Activated T-cell treated with anti-CD3 and anti-CD28 coated beads, Interleukin-2, amount 50 U/mL, for 24 hours (primary cell): ENCODE results near the gene DXO.
A peak's percentile ranks its signal among the peaks of the same experiment; 100 is the strongest.
"Not testable (repeated sequence)": the region's sequence is repeated elsewhere in the genome, so short reads cannot be mapped to it uniquely, and the experiment has no call there.

Experiments
- DNase-seq: peaks from one replicate; pipeline ENCODE4 v3.0.0-alpha.2; 2020
- H3K27ac Mint-ChIP-seq: 2 replicates; pipeline ENCODE4 v1.8.0; 2020; ENCODE audit warnings: mild to moderate bottlenecking, mixed read lengths
- H3K27me3 Mint-ChIP-seq: 2 replicates; pipeline ENCODE4 v1.8.0; 2020; ENCODE audit warnings: mixed read lengths
- H3K36me3 Mint-ChIP-seq: 2 replicates; pipeline ENCODE4 v1.8.0; 2020; ENCODE audit warnings: low read depth, mixed read lengths
- H3K4me1 Mint-ChIP-seq: 2 replicates; pipeline ENCODE4 v1.8.0; 2020; ENCODE audit warnings: low read depth, mixed read lengths
- H3K4me3 Mint-ChIP-seq: 2 replicates; pipeline ENCODE4 v1.8.0; 2020; ENCODE audit warnings: mild to moderate bottlenecking, moderate library complexity, mixed read lengths
- H3K9me3 Mint-ChIP-seq: 2 replicates; pipeline ENCODE4 v1.8.0; 2020; ENCODE audit warnings: mixed read lengths

The DXO gene

DNA sequence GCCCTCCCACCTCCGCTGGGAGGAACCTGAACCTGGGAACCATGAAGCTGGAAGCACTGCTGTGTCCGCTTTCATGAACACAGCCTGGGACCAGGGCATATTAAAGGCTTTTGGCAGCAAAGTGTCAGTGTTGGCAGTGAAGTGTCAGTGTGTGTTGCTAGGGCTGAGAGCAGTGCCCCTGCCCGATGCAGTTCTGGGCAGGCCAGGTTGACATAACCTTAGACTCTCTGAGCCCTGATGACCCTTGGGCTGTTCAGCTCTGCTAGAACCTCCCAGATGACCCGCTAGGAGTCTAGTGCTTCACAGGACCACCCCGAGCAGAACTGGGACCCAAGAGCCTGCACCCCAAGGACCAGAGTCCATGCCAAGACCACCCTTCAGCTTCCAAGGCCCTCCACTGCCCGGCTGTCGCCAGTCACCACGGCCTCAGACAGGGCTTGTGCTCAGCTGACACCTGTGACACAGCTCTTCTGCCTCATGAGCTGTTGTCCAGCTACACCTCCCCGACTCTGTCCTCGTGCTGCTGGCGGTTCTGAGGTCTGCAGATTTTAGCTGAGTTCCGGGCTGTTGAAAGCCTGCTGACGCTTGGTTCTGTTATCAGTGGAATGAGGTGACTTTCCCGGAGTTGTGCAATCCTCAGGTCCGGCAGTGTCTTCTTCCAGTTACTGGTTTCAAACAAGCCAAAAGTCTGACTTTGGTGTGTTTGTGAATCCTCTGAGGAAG, 30.8 kb upstream of the DXO start:
- H3K4me1 Mint-ChIP-seq, DNase-seq, H3K4me3 Mint-ChIP-seq, H3K27me3 Mint-ChIP-seq, H3K27ac Mint-ChIP-seq, H3K36me3 Mint-ChIP-seq, H3K9me3 Mint-ChIP-seq: not testable (repeated sequence)

DNA sequence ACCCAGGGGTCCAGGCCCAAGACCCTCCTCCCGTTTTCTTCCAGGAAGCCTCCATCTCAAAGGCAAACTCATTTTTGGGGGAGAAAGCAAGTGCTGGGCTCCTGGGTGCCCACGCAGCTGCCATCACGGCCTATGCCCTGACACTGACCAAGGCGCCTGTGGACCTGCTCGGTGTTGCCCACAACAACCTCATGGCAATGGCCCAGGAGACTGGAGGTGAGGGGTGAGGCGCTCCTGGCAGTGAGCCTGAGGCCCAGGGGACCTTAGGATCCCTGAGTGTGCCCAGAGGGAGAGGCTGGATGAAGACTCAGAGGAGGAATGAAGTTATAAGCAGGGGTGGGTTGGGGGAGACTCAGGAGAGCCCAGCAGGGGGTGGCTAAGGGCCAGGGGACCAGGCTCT, 24.4 kb upstream of the DXO start:
- H3K4me3 Mint-ChIP-seq, H3K4me1 Mint-ChIP-seq, H3K36me3 Mint-ChIP-seq, H3K27me3 Mint-ChIP-seq, H3K27ac Mint-ChIP-seq, H3K9me3 Mint-ChIP-seq, DNase-seq: not testable (repeated sequence)

DNA sequence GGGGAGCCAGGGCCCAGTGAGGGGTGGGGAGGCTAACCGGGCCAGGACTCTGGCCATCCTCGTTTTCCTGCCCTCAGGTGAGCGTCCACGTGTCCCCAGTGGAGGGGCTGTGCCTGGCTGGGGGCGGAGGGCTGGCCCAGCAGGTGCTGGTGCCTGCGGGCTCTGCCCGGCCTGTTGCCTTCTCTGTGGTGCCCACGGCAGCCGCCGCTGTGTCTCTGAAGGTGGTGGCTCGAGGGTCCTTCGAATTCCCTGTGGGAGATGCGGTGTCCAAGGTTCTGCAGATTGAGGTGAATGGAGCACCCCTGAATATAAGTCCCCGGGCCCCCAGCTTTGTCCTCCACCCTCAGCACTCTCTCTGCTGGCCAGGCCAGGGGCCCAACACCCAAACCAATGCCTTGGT, 22.5 kb upstream of the DXO start:
- not testable (repeated sequence) for H3K27ac Mint-ChIP-seq, H3K4me1 Mint-ChIP-seq, H3K4me3 Mint-ChIP-seq, H3K36me3 Mint-ChIP-seq, H3K9me3 Mint-ChIP-seq, DNase-seq, H3K27me3 Mint-ChIP-seq

DNA sequence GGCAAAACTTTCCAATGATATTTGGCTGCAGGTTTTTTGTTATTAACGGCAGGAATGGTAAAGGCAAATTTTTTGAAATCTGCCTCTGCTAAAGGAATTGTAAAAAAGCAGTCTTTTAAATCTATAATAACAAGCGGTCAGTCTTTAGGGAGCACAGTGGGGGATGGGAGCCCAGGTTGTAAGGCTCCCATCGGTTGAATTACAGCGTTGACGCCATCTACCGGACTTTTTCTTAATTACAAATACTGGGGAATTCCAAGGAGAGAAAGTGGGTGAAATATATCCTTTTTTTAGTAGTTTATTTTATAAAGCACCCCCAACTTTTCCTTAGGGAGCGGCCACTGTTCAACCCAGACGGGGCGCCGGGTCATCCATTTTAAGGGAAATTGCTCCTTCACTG, 17.4 kb upstream of the DXO start:
- not testable (repeated sequence) for H3K27ac Mint-ChIP-seq, H3K4me1 Mint-ChIP-seq, H3K36me3 Mint-ChIP-seq, H3K27me3 Mint-ChIP-seq, H3K9me3 Mint-ChIP-seq, DNase-seq, H3K4me3 Mint-ChIP-seq

DNA sequence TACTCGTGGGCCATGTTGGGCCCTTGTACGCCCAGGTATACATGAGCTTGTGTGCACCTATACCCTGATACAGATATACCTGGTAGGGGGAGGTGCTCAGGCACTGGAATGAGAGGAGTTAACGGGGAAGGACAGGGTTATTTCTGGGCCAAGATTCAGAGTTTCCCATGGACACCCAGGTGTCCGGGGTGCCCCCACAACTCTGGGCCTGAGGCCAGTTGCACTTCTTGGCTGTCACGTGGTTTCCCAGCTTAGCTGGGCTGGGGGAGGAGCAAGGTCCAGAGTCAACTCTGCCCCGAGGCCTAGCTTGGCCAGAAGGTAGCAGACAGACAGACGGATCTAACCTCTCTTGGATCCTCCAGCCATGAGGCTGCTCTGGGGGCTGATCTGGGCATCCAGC, 9.8 kb upstream of the DXO start, which contains the start of gene C4A:
Gene C4A, plus strand, starts transcription at position 314 of the 400 bp plus-strand sequence. Its CDS starts 51 bp downstream, at position 365.
- not testable (repeated sequence) for H3K9me3 Mint-ChIP-seq, H3K4me1 Mint-ChIP-seq, H3K27ac Mint-ChIP-seq, H3K27me3 Mint-ChIP-seq, H3K4me3 Mint-ChIP-seq, DNase-seq
- H3K36me3 Mint-ChIP-seq: peaks cover 13% of the 10 kb centered on the region

DNA sequence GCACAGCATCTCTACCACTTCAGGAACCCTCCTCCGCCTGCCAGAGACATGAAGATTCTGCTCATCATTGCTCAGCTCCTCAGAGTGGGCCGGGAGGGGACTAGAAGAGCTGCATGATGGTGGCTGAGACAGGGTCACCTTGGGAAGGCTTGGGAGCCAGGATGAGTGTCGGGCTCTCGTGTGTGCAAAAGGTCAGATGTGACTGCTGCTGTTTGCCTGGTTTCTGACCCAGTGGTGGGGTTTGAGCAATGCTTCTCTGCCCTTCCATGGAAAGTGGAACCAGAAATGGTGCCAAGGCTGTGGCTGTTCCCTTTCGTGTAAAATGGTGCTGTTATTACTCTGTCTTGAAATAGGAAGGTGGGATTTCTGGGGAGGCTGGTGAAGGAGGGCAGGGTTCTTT, 9.1 kb upstream of the DXO start:
- not testable (repeated sequence) for H3K4me3 Mint-ChIP-seq, H3K27me3 Mint-ChIP-seq, H3K9me3 Mint-ChIP-seq, H3K27ac Mint-ChIP-seq, DNase-seq, H3K4me1 Mint-ChIP-seq
- peaks cover 15% of the 10 kb centered on the region for H3K36me3 Mint-ChIP-seq

DNA sequence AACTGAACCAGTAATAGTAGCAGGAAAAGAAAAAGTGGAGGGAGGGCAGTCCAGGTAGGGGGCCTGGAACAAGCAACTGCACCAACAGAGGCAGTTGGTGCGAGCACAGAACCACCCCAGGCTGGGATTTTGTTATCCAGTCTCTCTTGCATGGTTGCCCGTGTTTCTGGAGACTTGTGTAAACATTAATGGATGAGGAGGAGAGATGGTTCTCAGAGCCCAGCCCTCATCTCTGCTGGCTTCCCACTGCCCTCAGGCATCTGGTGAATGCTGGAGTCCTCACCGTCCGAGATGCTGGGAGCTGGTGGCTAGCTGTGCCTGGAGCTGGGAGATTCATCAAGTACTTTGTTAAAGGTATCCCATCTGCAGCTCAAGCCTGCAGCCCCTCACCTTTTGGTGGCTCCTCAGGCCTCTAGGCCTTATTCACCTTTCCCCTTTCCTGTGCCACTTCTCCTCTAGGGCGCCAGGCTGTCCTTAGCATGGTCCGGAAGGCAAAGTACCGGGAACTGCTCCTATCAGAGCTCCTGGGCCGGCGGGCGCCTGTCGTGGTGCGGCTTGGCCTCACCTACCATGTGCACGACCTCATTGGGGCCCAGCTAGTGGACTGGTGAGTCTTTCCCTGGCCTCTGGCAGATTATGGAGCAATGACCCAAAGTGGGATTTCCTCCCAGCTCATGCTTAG, 8.4 kb upstream of the DXO start:
- H3K36me3 Mint-ChIP-seq: peaks cover 18% of the 10 kb centered on the region
- not testable (repeated sequence) for DNase-seq, H3K27ac Mint-ChIP-seq

DNA sequence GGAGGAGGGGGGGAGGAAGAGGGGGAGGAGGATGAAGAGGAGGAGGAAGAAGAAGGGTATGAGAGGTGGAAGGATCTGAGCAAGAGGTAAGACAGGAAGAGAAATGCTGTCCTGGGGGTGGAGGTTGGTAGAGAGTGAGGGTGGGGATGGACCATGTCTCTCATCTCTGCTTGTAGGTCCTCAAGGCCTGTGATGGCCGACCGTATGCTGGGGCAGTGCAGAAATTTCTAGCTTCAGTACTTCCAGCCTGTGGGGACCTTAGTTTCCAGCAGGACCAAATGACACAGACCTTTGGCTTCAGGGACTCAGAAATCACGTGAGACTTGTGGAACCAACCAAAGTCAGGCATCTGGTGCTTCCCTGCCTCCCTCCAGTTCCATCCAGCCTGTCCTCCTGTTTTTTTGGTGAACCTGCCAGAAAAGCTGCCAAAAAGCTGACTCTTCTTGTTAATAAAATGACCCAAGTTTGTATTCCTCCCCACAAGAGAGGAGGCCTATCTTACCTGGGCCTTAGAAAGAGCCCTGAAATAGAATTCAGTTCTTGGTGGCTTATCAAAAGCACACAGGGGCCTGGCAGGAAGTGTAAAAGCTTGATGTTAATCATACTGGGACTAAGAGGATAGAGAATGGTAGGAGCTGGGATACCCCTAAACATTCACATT, 7.4 kb upstream of the DXO start:
- Mint-ChIP-seq H3K4me1 (peaks cover 12% of the 10 kb centered on the region), H3K4me3 (no peak overlapping the region), H3K27me3 (no peaks in the 10 kb centered on the region), H3K9me3 (no peaks in the 10 kb centered on the region), H3K27ac (peak overlapping the region; percentile 80), H3K36me3 (peaks cover 23% of the 10 kb centered on the region)
- no peak for DNase-seq

More for the DNA sequence above, 8.4 kb upstream of the DXO start:
- not testable (repeated sequence) for H3K4me3 Mint-ChIP-seq, H3K27me3 Mint-ChIP-seq, H3K4me1 Mint-ChIP-seq, H3K9me3 Mint-ChIP-seq

DNA sequence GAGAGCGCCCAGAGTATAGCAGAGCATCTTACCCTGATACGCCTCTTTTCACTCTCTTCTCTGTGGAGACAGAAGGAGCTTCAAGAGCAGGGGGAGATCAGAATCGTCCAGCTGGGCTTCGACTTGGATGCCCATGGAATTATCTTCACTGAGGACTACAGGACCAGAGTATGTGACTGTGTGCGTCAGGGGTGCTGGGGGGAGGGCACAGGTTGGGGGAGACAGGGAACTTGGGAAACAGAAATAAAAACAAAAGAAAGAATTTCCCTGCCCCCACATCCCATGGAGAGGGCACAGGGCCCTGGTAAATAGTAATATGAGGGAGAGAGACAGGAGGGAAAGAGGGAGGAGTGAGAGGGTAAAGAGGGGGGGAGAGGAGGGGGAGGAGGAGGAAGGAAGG, 6.9 kb upstream of the DXO start:
- Mint-ChIP-seq H3K36me3 (peaks cover 27% of the 10 kb centered on the region), H3K9me3 (no peaks in the 10 kb centered on the region), H3K27me3 (no peaks in the 10 kb centered on the region), H3K4me1 (peaks cover 17% of the 10 kb centered on the region), H3K4me3 (no peak overlapping the region), H3K27ac (peak overlapping the region; percentile 79)
- DNase-seq: no peak

DNA sequence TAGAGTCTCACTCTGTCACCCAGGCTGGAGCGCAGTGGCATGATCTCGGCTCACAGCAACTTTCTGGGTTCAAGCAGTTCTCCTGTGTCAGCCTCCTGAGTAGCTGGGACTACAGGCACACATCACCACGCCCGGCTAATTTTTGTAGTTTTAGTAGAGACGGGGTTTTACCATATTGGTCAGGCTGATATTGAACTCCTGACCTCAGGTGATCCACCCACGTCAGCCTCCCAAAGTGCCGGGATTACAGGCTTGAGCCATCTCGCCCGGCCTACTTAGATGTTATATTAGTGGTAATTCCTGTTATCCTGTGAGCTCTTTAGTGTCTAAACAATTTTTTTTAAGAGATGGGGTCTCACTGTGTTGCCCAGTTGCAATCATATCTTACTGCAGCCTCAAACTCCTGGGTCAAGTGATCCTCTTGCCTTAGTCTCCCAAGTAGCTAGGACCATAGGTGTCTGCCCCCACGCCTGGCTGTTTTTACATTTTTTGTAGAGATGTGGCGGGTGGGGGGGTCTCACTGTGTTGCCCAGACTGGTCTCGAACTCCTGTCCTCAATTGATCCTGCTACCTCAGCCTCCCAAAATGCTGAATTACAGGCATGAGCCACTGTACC, 6.0 kb upstream of the DXO start:
- peaks cover 26% of the 10 kb centered on the region for H3K4me1 Mint-ChIP-seq
- no peaks in the 10 kb centered on the region for H3K9me3 Mint-ChIP-seq
- peaks cover 33% of the 10 kb centered on the region for H3K36me3 Mint-ChIP-seq
- no peaks in the 10 kb centered on the region for H3K27me3 Mint-ChIP-seq
- no peak overlapping the region for H3K4me3 Mint-ChIP-seq
- no peak overlapping the region for H3K27ac Mint-ChIP-seq
- no peak for DNase-seq

DNA sequence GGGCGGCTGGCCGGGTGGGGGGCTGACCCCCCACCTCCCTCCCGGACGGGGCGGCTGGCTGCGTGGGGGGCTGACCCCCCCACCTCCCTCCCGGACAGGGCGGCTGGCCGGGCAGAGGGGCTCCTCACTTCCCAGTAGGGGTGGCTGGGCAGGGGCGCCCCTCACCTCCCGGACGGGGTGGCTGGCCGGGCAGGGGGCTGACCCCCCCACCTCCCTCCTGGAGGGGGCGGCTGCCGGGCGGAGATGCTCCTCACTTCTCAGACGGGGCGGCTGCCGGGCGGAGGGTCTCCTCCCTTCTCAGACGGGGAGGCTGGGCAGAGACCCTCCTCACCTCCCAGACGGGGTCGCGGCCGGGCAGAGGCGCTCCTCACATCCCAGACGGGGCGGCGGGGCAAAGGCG, 4.1 kb upstream of the DXO start:
- DNase-seq, H3K27me3 Mint-ChIP-seq, H3K27ac Mint-ChIP-seq, H3K4me3 Mint-ChIP-seq, H3K9me3 Mint-ChIP-seq: not testable (repeated sequence)
- peaks cover 49% of the 10 kb centered on the region for H3K36me3 Mint-ChIP-seq
- H3K4me1 Mint-ChIP-seq: peaks cover 38% of the 10 kb centered on the region

DNA sequence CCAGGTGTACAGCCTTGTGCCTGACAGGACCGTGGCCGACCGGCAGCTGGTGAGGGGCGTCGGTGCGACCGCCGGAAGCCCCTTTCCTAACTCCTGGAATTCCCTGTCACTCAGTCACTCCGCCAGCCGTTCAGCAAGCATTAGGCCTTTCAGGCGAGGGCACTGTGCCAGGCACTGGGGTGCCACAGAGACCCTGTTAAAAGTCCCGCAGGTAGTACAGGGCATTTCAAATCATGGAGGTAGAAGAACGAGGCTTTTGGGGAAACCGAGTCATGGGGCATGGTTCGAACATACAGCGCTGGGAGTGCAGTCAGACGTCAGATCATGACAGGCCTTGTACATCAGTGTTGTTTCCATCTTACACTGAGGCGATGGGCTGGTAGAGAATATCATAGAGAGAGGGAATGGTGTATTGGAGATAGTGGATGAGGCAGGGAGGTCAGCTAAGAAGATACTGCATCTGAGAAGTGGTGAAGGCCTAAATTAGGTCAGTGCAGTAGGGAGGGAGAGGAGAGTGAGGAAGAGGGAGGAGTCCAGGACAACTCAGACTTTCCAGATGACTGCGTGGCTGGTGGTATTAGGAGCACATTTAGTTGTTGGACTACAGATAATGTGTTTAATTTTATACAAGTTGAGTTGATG, 892 bp upstream of the DXO start:
- H3K36me3 Mint-ChIP-seq: peaks cover 72% of the 10 kb centered on the region

DNA sequence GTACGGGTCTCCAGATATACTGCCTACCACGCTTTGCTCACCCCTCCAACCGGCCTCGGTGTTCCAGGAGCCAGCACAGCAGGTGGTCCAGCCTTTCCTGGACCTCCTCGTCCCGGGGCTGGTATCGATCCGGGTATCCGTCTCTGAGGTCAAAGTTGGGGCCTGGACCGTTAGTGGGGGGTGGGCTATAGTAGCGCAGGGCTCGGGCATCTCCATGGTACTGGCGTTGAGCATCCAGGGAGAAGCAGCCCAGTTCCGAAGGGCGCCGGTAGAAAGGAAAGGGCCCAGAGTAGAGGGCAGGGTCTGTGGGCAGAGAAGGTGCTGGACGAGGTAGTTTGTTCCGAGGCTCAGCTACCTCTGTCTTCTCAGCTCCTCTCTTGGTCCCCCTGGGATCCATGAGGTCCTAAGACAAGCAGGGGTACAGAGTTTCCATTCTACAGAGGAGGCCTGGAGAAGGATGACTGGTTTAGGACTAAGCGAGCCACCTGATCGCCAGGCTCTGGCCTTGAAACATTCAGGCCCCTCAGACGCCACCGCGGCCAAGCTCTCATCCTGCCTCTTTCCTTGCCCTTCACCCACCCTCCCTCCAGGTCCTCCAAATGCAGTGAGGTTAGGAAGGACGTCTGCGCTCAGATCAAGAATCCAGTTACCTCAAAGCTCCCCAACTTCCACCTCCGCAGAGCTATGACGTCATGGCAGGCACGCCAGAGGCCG, 502 bp downstream of the DXO start:
- H3K27ac Mint-ChIP-seq: peak overlapping the region; percentile 100
- DNase-seq: no peak
- peak overlapping the region; percentile 96 for H3K4me3 Mint-ChIP-seq
- peaks cover 80% of the 10 kb centered on the region for H3K36me3 Mint-ChIP-seq
- H3K9me3 Mint-ChIP-seq: no peaks in the 10 kb centered on the region
- peaks cover 50% of the 10 kb centered on the region for H3K4me1 Mint-ChIP-seq
- H3K27me3 Mint-ChIP-seq: no peaks in the 10 kb centered on the region

More for the DNA sequence above, 892 bp upstream of the DXO start:
- no peak for DNase-seq
- Mint-ChIP-seq H3K4me3 (peak overlapping the region; percentile 96), H3K27ac (peak overlapping the region; percentile 100), H3K4me1 (peaks cover 50% of the 10 kb centered on the region), H3K9me3 (no peaks in the 10 kb centered on the region), H3K27me3 (no peaks in the 10 kb centered on the region)
